Sigmoid colon (tissue), 3 donors: ENCODE results near the gene DNAI4.

Source experiments
- CTCF ChIP-seq, 4 experiments: fragments of 450-650 bp in 3 of 4; fragments of 200-600 bp in 1 of 4; IDR thresholded peaks; one replicate each; pipeline ENCODE4 v1.5.1; 2016 to 2019; ENCODE audit warnings: antibody characterized with exemption in 4 of 4, mild to moderate bottlenecking in 3 of 4, moderate library complexity in 2 of 4
- POLR2A ChIP-seq, 2 donors: fragments of 450-650 bp; IDR thresholded peaks; one replicate each; pipeline ENCODE4 v1.6.1; 2016; ENCODE audit warnings: antibody characterized with exemption in 2 of 2, mild to moderate bottlenecking in 2 of 2, moderate library complexity in 2 of 2

- TF ChIP-seq POLR2A (IDR thresholded peaks at IDR 0.05) = no peak
- no peak for TF ChIP-seq CTCF (IDR thresholded peaks at IDR 0.05)
These were observed 1.3 kb upstream of the DNAI4 start for GRCh38 chr1:66925944-66926343.
